GM12878 (cell line): ENCODE results near the gene MAPT. TPM values are rescaled to one million over a fixed set of nuclear protein-coding genes. Genes with fewer than 3 reads are reported as not detected.

ENCODE experiments used
- ATAC-seq: fragments of 200-7000 bp; cut with Tn5 transposase; 3 replicates; pipeline ENCODE4 v1.9.1; 2020; ENCODE audit warnings: mild to moderate bottlenecking, moderate library complexity
- BruUV-seq: library from RNA; stranded (reverse); fragments of 400-500 nt; replicated peaks from 2 replicates; lab custom pipeline; 2021; lab: Mats Ljungman, UMichigan
- CTCF ChIA-PET: fragments of 300-600 bp; sonication (Branson Sonifier 250); formaldehyde crosslinking; extraction: SDS; loops from one replicate; lab custom pipeline; 2021; ENCODE audit warnings: inconsistent platforms; lab: Yijun Ruan, JAX
- POLR2A ChIA-PET: fragments of 350-600 bp; formaldehyde crosslinking; extraction: SDS; loops from one replicate; lab custom pipeline; 2021; ENCODE audit warnings: inconsistent platforms; lab: Charles Lee
- RAD21 ChIA-PET: fragments of 300-600 bp; sonication (Branson Sonifier 250); formaldehyde crosslinking; loops from one replicate; lab custom pipeline; 2023; ENCODE audit warnings: antibody characterized with exemption; ENCODE audit not compliant: unreplicated experiment; lab: Charles Lee
- SMC1A ChIA-PET: fragments of 300-600 bp; sonication (Branson Sonifier 250); formaldehyde crosslinking; loops from one replicate; lab custom pipeline; 2023; ENCODE audit not compliant: unreplicated experiment, uncharacterized antibody; lab: Charles Lee
- DNase-seq: peaks from one replicate; pipeline ENCODE4 v3.0.0-alpha.2; 2011; ENCODE audit warnings: low read depth, low spot score
- FAIRE-seq: peaks from 3 replicates; lab custom pipeline; 2011; peaks lifted over from hg19 to GRCh38; lab: Jason Lieb, UNC
- H2AFZ ChIP-seq: 2 replicates; pipeline ENCODE4 v1.6.0; 2011; ENCODE audit warnings: low read depth, low read length, control low read depth; ENCODE audit not compliant: control insufficient read depth
- H3K27ac ChIP-seq: 2 replicates; pipeline ENCODE4 v1.5.1; 2011; ENCODE audit warnings: control low read depth; ENCODE audit not compliant: control insufficient read depth, insufficient read depth
- H3K27me3 ChIP-seq, 2 experiments: replicated peaks in 1 of 2; 2 replicates each; pipeline versions ENCODE4 v1.6.0 to v1.6.1; 2011; ENCODE audit warnings: low read length in 1 of 2; ENCODE audit not compliant: control insufficient read depth in 2 of 2, insufficient read depth in 2 of 2
- H3K36me3 ChIP-seq, 2 experiments: 2 replicates each; pipeline ENCODE4 v1.5.1; 2011; ENCODE audit warnings: low read length in 1 of 2; ENCODE audit not compliant: control insufficient read depth in 2 of 2, insufficient read depth in 2 of 2
- H3K4me1 ChIP-seq: 2 replicates; pipeline ENCODE4 v1.6.1; 2011; ENCODE audit warnings: mild to moderate bottlenecking, low read length, moderate library complexity, mixed read lengths; ENCODE audit not compliant: control insufficient read depth, insufficient read depth
- H3K4me2 ChIP-seq: 2 replicates; pipeline ENCODE4 v1.6.0; 2011; ENCODE audit warnings: control low read depth; ENCODE audit not compliant: control insufficient read depth, insufficient read depth
- H3K4me3 ChIP-seq: fragments of 200-600 bp; sonication (generic); 2 replicates; pipeline ENCODE4 v1.5.1; 2016
- H3K79me2 ChIP-seq: 2 replicates; pipeline ENCODE4 v1.6.0; 2011; ENCODE audit warnings: low read length; ENCODE audit not compliant: control insufficient read depth, insufficient read depth
- H3K9ac ChIP-seq: 2 replicates; pipeline ENCODE4 v1.8.0; 2011; ENCODE audit warnings: low read length, control low read depth, mixed read lengths; ENCODE audit not compliant: control insufficient read depth, insufficient read depth
- H3K9me3 ChIP-seq: replicated peaks from 3 replicates; pipeline ENCODE4 v1.5.1; 2011; ENCODE audit warnings: mild to moderate bottlenecking, low read length; ENCODE audit not compliant: control insufficient read depth, insufficient read depth
- H4K20me1 ChIP-seq: 2 replicates; pipeline ENCODE4 v1.6.0; 2011; ENCODE audit not compliant: control insufficient read depth, insufficient read depth
- IRF4 ChIP-seq: IDR thresholded peaks from 2 replicates; pipeline ENCODE4 v1.6.1; 2011; ENCODE audit warnings: low read depth, low read length
- SMAD1 ChIP-seq: fragments of 450-650 bp; IDR thresholded peaks from 2 replicates; pipeline ENCODE4 v1.6.1; 2018; ENCODE audit warnings: mild to moderate bottlenecking, low read depth; ENCODE audit not compliant: partially characterized antibody
- TARDBP ChIP-seq: IDR thresholded peaks from 2 replicates; pipeline ENCODE4 v1.6.1; 2016; ENCODE audit warnings: borderline replicate concordance
- ZNF207 ChIP-seq: fragments of 450-650 bp; IDR thresholded peaks from 2 replicates; pipeline ENCODE4 v1.6.1; 2014; ENCODE audit warnings: antibody characterized with exemption, mild to moderate bottlenecking, borderline replicate concordance
- ZNF384 ChIP-seq: IDR thresholded peaks from 2 replicates; pipeline ENCODE4 v1.6.1; 2012; ENCODE audit warnings: low read depth, mild to moderate bottlenecking, low read length, improper control_type of control experiment, borderline replicate concordance
- WGBS: methylation state at CpG from one replicate; pipeline ENCODE4 v1.1.6; 2016; ENCODE audit warnings: low lambda C conversion rate; ENCODE audit not compliant: insufficient replicate concordance, insufficient coverage; ENCODE audit errors: missing lambda C conversion rate; 5-methylcytosine and 5-hydroxymethylcytosine counted together
- in situ Hi-C: fragments of 300-500 bp; cut with MboI; formaldehyde crosslinking; loops from 9 replicates; pipeline ENCODE4 v1.14.3; 2018; ENCODE audit warnings: mixed read lengths
- intact Hi-C: fragments of 100-400 bp; cut with micrococcal nuclease; formaldehyde crosslinking; loops from one replicate; pipeline ENCODE4 v1.14.2; 2022; ENCODE audit not compliant: unreplicated experiment
- polyA plus RNA-seq, 11 experiments: library from polyadenylated mRNA; depleted of rRNA in 4 of 11; unstranded in 6 of 11; stranded (reverse) in 5 of 11; fragments of >200 nt; fragmentation: Nextera tagmentation in 4 of 11; fragmentation: Illumina TruSeq in 1 of 11; extraction: Ambion mirVana in 4 of 11; extraction: Trizol in 1 of 11; gene quantifications; 1 replicate in 1 of 11; 2 replicates in 10 of 11; pipeline versions ENCODE4 v1.2.1 to v1.2.3, GENCODE V29; 2011 to 2016; ENCODE audit warnings: inconsistent platforms in 2 of 11, missing spikeins in 2 of 11, low read depth in 1 of 11
- total RNA-seq, 4 experiments: library from RNA; depleted of rRNA in 3 of 4; stranded (reverse); fragments of >200 nt in 3 of 4; fragmentation: Illumina TruSeq in 1 of 4; extraction: Trizol in 1 of 4; gene quantifications; 2 replicates each; pipeline versions ENCODE4 v1.2.1 to v1.2.3, GENCODE V29; 2013 to 2021
- TF ChIP-seq, protein P1 (sequence below): fragments of 450-650 bp; conservative IDR thresholded peaks from 2 replicates; pipeline ENCODE4 v1.6.1; 2017; ENCODE audit warnings: mild to moderate bottlenecking, moderate library complexity
- TF ChIP-seq, protein P2 (sequence below): IDR thresholded peaks from 2 replicates; pipeline ENCODE4 v1.6.1; 2011; ENCODE audit warnings: low read depth, mild to moderate bottlenecking, low read length, moderate library complexity, borderline replicate concordance; ENCODE audit errors: extremely low read depth
- TF ChIP-seq, protein P3 (sequence below): fragments of 450-650 bp; IDR thresholded peaks from 2 replicates; pipeline ENCODE4 v1.6.1; 2016; ENCODE audit warnings: mild to moderate bottlenecking

Gene MAPT
- total and polyA plus RNA-seq, 10 of the 15 experiments (the other 5 are each of a cell fraction or from before 2014, with no cell fraction given): under 0.01 to 0.05 (median 0.03) TPM; not detected in 7

DNA sequence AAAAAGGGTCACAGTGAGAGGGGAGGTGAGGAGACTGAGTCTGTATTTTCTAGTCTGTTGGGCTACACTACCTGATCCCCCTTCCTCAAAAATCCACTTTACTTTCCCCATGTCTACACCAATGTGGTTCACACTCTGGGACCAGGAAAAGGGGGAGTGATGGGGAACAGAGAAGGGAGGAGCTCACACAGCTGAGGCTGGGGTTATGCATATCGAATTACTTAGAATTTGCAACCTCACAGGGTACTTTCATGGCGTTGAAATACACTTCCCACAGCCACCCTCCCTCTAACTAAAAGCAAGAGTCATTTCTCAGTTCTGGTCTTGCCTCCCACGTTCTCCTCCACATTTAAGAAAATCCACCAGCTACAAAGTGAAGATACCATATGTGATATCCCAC, 14.1 kb downstream of the MAPT start (continued):
- TF ChIP-seq SMAD1 (no peak), ZNF384 (no peak)
- TF ChIP-seq, all 136 proteins: peak for 0

DNA sequence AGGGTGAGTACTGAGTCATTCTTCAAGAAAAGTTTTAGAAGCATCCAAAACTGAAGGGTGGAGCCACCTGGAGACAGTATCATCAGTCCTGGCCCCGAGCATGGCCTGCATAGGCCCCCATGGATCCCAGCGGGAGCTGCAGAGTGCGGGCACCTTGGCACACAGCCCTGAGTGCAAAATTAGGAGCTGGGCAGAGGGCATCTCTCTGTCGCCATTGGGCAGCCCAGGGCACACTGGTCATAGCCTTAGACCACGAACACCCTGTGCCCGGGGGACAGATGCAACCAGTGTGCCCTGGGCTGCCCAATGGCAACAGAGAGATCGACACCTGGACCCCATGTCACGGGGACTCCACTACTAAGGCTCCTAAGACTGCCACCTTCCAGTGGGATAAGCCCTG, 14.6 kb downstream of the MAPT start:
- in situ Hi-C loops (no loop called here), intact Hi-C loops (no loop called here)
- no peak overlapping the region for H3K4me3 ChIP-seq
- no peaks in the 10 kb centered on the region for H3K79me2 ChIP-seq
- WGBS: 18% methylated on average over 8 of the region's 8 CpGs
- peaks cover 0 to 2% of the 10 kb centered on the region in 2 experiments; a peak in 3 of 4 replicates for H3K27me3 ChIP-seq
- no peaks in the 10 kb centered on the region for H4K20me1 ChIP-seq
- no peaks in the 10 kb centered on the region for H3K36me3 ChIP-seq
- FAIRE-seq: no peak
- ChIA-PET SMC1A (no interaction called here), CTCF (no interaction called here), POLR2A (no interaction called here), RAD21 (no interaction called here)
- H3K4me2 ChIP-seq: no peak overlapping the region
- H3K9ac ChIP-seq: no peak overlapping the region
- no peaks in the 10 kb centered on the region for H3K9me3 ChIP-seq
- ATAC-seq: no peak
- H3K27ac ChIP-seq: no peak overlapping the region
- no peaks in the 10 kb centered on the region for H3K4me1 ChIP-seq
- TF ChIP-seq IRF4 (no peak), ZNF207 (no peak), TARDBP (no peak)
- TF ChIP-seq, protein P1, sequence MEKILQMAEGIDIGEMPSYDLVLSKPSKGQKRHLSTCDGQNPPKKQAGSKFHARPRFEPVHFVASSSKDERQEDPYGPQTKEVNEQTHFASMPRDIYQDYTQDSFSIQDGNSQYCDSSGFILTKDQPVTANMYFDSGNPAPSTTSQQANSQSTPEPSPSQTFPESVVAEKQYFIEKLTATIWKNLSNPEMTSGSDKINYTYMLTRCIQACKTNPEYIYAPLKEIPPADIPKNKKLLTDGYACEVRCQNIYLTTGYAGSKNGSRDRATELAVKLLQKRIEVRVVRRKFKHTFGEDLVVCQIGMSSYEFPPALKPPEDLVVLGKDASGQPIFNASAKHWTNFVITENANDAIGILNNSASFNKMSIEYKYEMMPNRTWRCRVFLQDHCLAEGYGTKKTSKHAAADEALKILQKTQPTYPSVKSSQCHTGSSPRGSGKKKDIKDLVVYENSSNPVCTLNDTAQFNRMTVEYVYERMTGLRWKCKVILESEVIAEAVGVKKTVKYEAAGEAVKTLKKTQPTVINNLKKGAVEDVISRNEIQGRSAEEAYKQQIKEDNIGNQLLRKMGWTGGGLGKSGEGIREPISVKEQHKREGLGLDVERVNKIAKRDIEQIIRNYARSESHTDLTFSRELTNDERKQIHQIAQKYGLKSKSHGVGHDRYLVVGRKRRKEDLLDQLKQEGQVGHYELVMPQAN: no peak
- TF ChIP-seq, protein P2, sequence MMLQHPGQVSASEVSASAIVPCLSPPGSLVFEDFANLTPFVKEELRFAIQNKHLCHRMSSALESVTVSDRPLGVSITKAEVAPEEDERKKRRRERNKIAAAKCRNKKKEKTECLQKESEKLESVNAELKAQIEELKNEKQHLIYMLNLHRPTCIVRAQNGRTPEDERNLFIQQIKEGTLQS: no peak
- TF ChIP-seq, protein P3, sequence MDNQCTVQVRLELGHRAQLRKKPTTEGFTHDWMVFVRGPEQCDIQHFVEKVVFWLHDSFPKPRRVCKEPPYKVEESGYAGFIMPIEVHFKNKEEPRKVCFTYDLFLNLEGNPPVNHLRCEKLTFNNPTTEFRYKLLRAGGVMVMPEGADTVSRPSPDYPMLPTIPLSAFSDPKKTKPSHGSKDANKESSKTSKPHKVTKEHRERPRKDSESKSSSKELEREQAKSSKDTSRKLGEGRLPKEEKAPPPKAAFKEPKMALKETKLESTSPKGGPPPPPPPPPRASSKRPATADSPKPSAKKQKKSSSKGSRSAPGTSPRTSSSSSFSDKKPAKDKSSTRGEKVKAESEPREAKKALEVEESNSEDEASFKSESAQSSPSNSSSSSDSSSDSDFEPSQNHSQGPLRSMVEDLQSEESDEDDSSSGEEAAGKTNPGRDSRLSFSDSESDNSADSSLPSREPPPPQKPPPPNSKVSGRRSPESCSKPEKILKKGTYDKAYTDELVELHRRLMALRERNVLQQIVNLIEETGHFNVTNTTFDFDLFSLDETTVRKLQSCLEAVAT: no peak
- H2AFZ ChIP-seq: no peak overlapping the region
- BruUV-seq: no TSS peak
- no peak for DNase-seq
